ENCODE measurements around the gene OR8H3. TPM values are rescaled to one million over a fixed set of nuclear protein-coding genes. Genes with fewer than 3 reads are reported as not detected.

OR8H3 gene
- total and polyA plus RNA-seq, 10 of the 15 experiments (the other 5 are each of a cell fraction or from before 2014, with no cell fraction given): not detected

GRCh38 chr11:56093008-56093407 lies 29.2 kb upstream of the OR8H3 start, which contains the start of gene OR8I2:
Gene OR8I2, plus strand, starts transcription at chr11:56093308. Its CDS starts 0 bp downstream, at chr11:56093308.
- no peak within 1 kb of the TSS for H2AFZ ChIP-seq (ENCODE audit: control insufficient read depth, low read depth, low read length)
- in situ Hi-C loops (cut with MboI) (no loop called here), intact Hi-C loops (cut with micrococcal nuclease; ENCODE audit: unreplicated experiment) (no loop called here)
- no peaks in the 10 kb centered on the region for H4K20me1 ChIP-seq (ENCODE audit: control insufficient read depth, insufficient read depth)
- H3K4me2 ChIP-seq (ENCODE audit: control insufficient read depth, insufficient read depth): no peak within 1 kb of the TSS
- ATAC-seq: no peak
- SMC1A ChIA-PET (ENCODE audit: uncharacterized antibody, unreplicated experiment): no interaction called here
- 33% methylated on average over 3 of the region's 3 CpGs for WGBS (ENCODE audit: insufficient coverage, insufficient replicate concordance, low lambda C conversion rate, missing lambda C conversion rate)
- no peaks in the 10 kb centered on the region for H3K79me2 ChIP-seq (ENCODE audit: control insufficient read depth, insufficient read depth, low read length)
- no peaks in the 10 kb centered on the region for H3K36me3 ChIP-seq (ENCODE audit: control insufficient read depth in 2 of 2, insufficient read depth in 2 of 2, low read length in 1 of 2)
- no peak for DNase-seq (ENCODE audit: low read depth, low spot score)
- no peak within 1 kb of the TSS for H3K4me3 ChIP-seq
- no peak for FAIRE-seq
- H3K9ac ChIP-seq (ENCODE audit: control insufficient read depth, insufficient read depth, low read length): no peak within 1 kb of the TSS
- H3K27me3 ChIP-seq (replicated peaks in 1 of 2; ENCODE audit: control insufficient read depth in 2 of 2, insufficient read depth in 2 of 2, low read length in 1 of 2): no peaks in the 10 kb centered on the region
- RAD21 ChIA-PET (ENCODE audit: unreplicated experiment): no interaction called here
- no TSS peak for BruUV-seq (replicated peaks)
- no peak within 1 kb of the TSS for H3K27ac ChIP-seq (ENCODE audit: control insufficient read depth, insufficient read depth)
- no peaks in the 10 kb centered on the region for H3K4me1 ChIP-seq (ENCODE audit: control insufficient read depth, insufficient read depth, low read length)
- H3K9me3 ChIP-seq (replicated peaks; ENCODE audit: control insufficient read depth, insufficient read depth, low read length): no peaks in the 10 kb centered on the region
- TF ChIP-seq SREBF2 (IDR thresholded peaks at IDR 0.05; ENCODE audit: low read length) (no peak), ZNF622 (IDR thresholded peaks at IDR 0.05) (no peak), YY1 (IDR thresholded peaks at IDR 0.05; ENCODE audit: low read depth, low read length) (no peak), ATF3 (IDR thresholded peaks at IDR 0.05; ENCODE audit: borderline replicate concordance, extremely low read depth, low read depth, low read length) (no peak), SIX5 (IDR thresholded peaks at IDR 0.05; ENCODE audit: low read depth, low read length, severe bottlenecking) (no peak), DPF2 (IDR thresholded peaks at IDR 0.05) (no peak), ZSCAN29 (IDR thresholded peaks at IDR 0.05) (no peak), JUND (IDR thresholded peaks at IDR 0.05; ENCODE audit: low read depth, low read length) (no peak), KLF5 (IDR thresholded peaks at IDR 0.05; ENCODE audit: partially characterized antibody) (no peak), ASH2L (IDR thresholded peaks at IDR 0.05; ENCODE audit: borderline replicate concordance, low read depth) (no peak), WRNIP1 (IDR thresholded peaks at IDR 0.05; ENCODE audit: borderline replicate concordance, low read depth, low read length) (no peak), NFXL1 (IDR thresholded peaks at IDR 0.05; ENCODE audit: borderline replicate concordance) (no peak), SMAD5 (IDR thresholded peaks at IDR 0.05; ENCODE audit: low read depth) (no peak), ZNF274 (IDR thresholded peaks at IDR 0.05; ENCODE audit: insufficient read depth, insufficient read length) (no peak), CEBPB (IDR thresholded peaks at IDR 0.05; ENCODE audit: borderline replicate concordance in 1 of 2, low read depth in 2 of 2, low read length in 2 of 2) (no peak), TCF3 (IDR thresholded peaks at IDR 0.05; ENCODE audit: borderline replicate concordance, insufficient read depth, low read depth, low read length) (no peak)
- CTCF ChIA-PET: interaction anchor here (0.6 kb wide), 1 partner anchor 119 kb away, joined by 3 read pairs; no protein-coding TSS in a partner anchor
- POLR2A ChIA-PET: no interaction called here

Data from GM12878 (cell line).